ENCODE results near the gene CIDEC. TPM values are rescaled to one million over a fixed set of nuclear protein-coding genes. Genes with fewer than 3 reads are reported as not detected.

CIDEC gene
- total and polyA plus RNA-seq, 2 of the 13 experiments (the other 11 are each of a cell fraction or from before 2014, with no cell fraction given), result 2.5 to 10.4 TPM

GRCh38 chr3:9902372-9903237 lies 22.6 kb upstream of the CIDEC start, which contains the start of gene IL17RE (continued):
- TF ChIP-seq THYN1 (CRISPR knock-in tag; IDR thresholded peaks at IDR 0.05; ENCODE audit: borderline replicate concordance, low read depth), result no peak
- TF ChIP-seq, protein P1, sequence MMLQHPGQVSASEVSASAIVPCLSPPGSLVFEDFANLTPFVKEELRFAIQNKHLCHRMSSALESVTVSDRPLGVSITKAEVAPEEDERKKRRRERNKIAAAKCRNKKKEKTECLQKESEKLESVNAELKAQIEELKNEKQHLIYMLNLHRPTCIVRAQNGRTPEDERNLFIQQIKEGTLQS (CRISPR knock-in tag; IDR thresholded peaks at IDR 0.05), result no peak
- TF ChIP-seq MAFK (conservative IDR thresholded peaks at IDR 0.05 in 1 of 2, IDR thresholded peaks at IDR 0.05 in 1 of 2; ENCODE audit: low read length in 2 of 2), result no peak
- TF ChIP-seq NCOA2 (CRISPR knock-in tag; IDR thresholded peaks at IDR 0.05), result no peak
- TF ChIP-seq HOXA9 (CRISPR knock-in tag; IDR thresholded peaks at IDR 0.05; ENCODE audit: borderline replicate concordance), result no peak
- 0 out of 2 replicates have a peak, but pooled peaks have one; percentile 52 for TF ChIP-seq ZNF333 (CRISPR knock-in tag; IDR thresholded peaks at IDR 0.05; ENCODE audit: borderline replicate concordance)
- TF ChIP-seq ZNF605 (CRISPR knock-in tag; IDR thresholded peaks at IDR 0.05), result no peak; the same call in 1 of the 2 replicates
- peak; percentile 72; the same call in 1 of the 2 replicates for TF ChIP-seq ZNF430 (CRISPR knock-in tag; IDR thresholded peaks at IDR 0.05)
- TF ChIP-seq, protein P2, sequence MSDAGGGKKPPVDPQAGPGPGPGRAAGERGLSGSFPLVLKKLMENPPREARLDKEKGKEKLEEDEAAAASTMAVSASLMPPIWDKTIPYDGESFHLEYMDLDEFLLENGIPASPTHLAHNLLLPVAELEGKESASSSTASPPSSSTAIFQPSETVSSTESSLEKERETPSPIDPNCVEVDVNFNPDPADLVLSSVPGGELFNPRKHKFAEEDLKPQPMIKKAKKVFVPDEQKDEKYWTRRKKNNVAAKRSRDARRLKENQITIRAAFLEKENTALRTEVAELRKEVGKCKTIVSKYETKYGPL (CRISPR knock-in tag; IDR thresholded peaks at IDR 0.05), result no peak
- TF ChIP-seq CREB3 (CRISPR knock-in tag; IDR thresholded peaks at IDR 0.05), result no peak
- TF ChIP-seq, protein P3, sequence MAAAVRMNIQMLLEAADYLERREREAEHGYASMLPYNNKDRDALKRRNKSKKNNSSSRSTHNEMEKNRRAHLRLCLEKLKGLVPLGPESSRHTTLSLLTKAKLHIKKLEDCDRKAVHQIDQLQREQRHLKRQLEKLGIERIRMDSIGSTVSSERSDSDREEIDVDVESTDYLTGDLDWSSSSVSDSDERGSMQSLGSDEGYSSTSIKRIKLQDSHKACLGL (CRISPR knock-in tag; IDR thresholded peaks at IDR 0.05), result peak; percentile 88
- no peak for TF ChIP-seq SOX6 (IDR thresholded peaks at IDR 0.05)
- TF ChIP-seq SOX6 (CRISPR knock-in tag; IDR thresholded peaks at IDR 0.05), result peak; percentile 58
- no peak for TF ChIP-seq SAFB2 (CRISPR knock-in tag; IDR thresholded peaks at IDR 0.05; ENCODE audit: borderline replicate concordance, low read depth)
- TF ChIP-seq ZNF558 (CRISPR knock-in tag; IDR thresholded peaks at IDR 0.05; ENCODE audit: borderline replicate concordance), result no peak
- TF ChIP-seq ZNF747 (CRISPR knock-in tag; IDR thresholded peaks at IDR 0.05; ENCODE audit: borderline replicate concordance), result peak; percentile 25; the same call in 1 of the 2 replicates
- TF ChIP-seq ELK4 (CRISPR knock-in tag; IDR thresholded peaks at IDR 0.05; ENCODE audit: borderline replicate concordance), result no peak
- peak; percentile 70; the same call in 1 of the 2 replicates for TF ChIP-seq ZBTB7B (CRISPR knock-in tag; IDR thresholded peaks at IDR 0.05)
- no peak for TF ChIP-seq SATB2 (CRISPR knock-in tag; IDR thresholded peaks at IDR 0.05)
- no peak for TF ChIP-seq ZNF33A (CRISPR knock-in tag; IDR thresholded peaks at IDR 0.05; ENCODE audit: borderline replicate concordance)
- no peak for TF ChIP-seq SP1 (IDR thresholded peaks at IDR 0.05)
- peak; percentile 31; the same call in 1 of the 2 replicates for TF ChIP-seq SP1 (CRISPR knock-in tag; IDR thresholded peaks at IDR 0.05)
- TF ChIP-seq STAT5B (CRISPR knock-in tag; IDR thresholded peaks at IDR 0.05), result no peak
- no peak for TF ChIP-seq ZHX1 (CRISPR knock-in tag; IDR thresholded peaks at IDR 0.05; ENCODE audit: low read depth)

Measured in HepG2 (cell line).